BLaER1 treated with 17β-estradiol and CSF1 and Interleukin-3, amounts not matched to agents 10 nM and 100 nM (cell line): ENCODE results near the gene OTUB2.

Experiments used
- H3K27ac ChIP-seq, 11 experiments: shearing (Covaris generic); formaldehyde crosslinking; 2 replicates each; pipeline ENCODE4 v1.8.1; 2022
- H3K27me3 ChIP-seq, 11 experiments: shearing (Covaris generic); formaldehyde crosslinking; 2 replicates each; pipeline ENCODE4 v1.8.1; 2022
- H3K36me3 ChIP-seq, 11 experiments: shearing (Covaris generic); formaldehyde crosslinking; 2 replicates each; pipeline ENCODE4 v1.8.1; 2022
- H3K4me1 ChIP-seq, 10 experiments: shearing (Covaris generic); formaldehyde crosslinking; 2 replicates each; pipeline ENCODE4 v1.8.1; 2022
- H3K4me2 ChIP-seq, 11 experiments: shearing (Covaris generic); formaldehyde crosslinking; 2 replicates each; pipeline ENCODE4 v1.8.1; 2022
- H3K4me3 ChIP-seq, 10 experiments: shearing (Covaris generic); formaldehyde crosslinking; 2 replicates each; pipeline ENCODE4 v1.8.1; 2022
- H3K9ac ChIP-seq, 11 experiments: shearing (Covaris generic); formaldehyde crosslinking; 2 replicates each; pipeline ENCODE4 v1.8.1; 2022
- H3K9me3 ChIP-seq, 11 experiments: shearing (Covaris generic); formaldehyde crosslinking; replicated peaks in 1 of 11; 2 replicates each; pipeline ENCODE4 v1.8.1; 2022
- H4K20me1 ChIP-seq, 11 experiments: shearing (Covaris generic); formaldehyde crosslinking; 2 replicates each; pipeline ENCODE4 v1.8.1; 2022
- Cebpa-rat ChIP-seq, 11 experiments: shearing (Covaris generic); IDR thresholded peaks; 2 replicates each; pipeline ENCODE4 v1.8.1; 2022

Gene OTUB2

GRCh38 chr14:94026173-94026888, at the start of gene OTUB2:
Gene OTUB2, plus strand, starts transcription at chr14:94026340. Its CDS starts 198 bp downstream, at chr14:94026538.
- Histone ChIP-seq H3K4me1 (peaks cover 48 to 57% (median 52%) of the 10 kb centered on the region in 10 experiments), H3K36me3 (no peaks in the 10 kb centered on the region), H4K20me1 (peaks cover 0 to 11% (median 0%) of the 10 kb centered on the region in 11 experiments; a peak in 2 of 22 replicates), H3K9ac (peak within 1 kb of the TSS in 10 of 11 experiments; percentile 37 to 78 (median 64); a peak in 21 of 22 replicates), H3K27ac (peak within 1 kb of the TSS in 4 of 11 experiments; percentile 30 to 45 (median 35); a peak in 4 of 22 replicates), H3K4me2 (peak within 1 kb of the TSS; percentile 66 to 89 (median 79)), H3K4me3 (peak within 1 kb of the TSS; percentile 51 to 71 (median 60)), H3K27me3 (peaks cover 0 to 7% (median 0%) of the 10 kb centered on the region in 11 experiments; a peak in 5 of 22 replicates), H3K9me3 (no peaks in the 10 kb centered on the region)
- TF ChIP-seq Cebpa-rat (IDR thresholded peaks at IDR 0.05): no peak

GRCh38 chr14:93976477-93977057, 49.6 kb upstream of the OTUB2 start, which contains the start of gene ASB2:
Gene ASB2, minus strand, starts transcription at chr14:93976570. Its CDS starts 12,031 bp downstream, at chr14:93964539.
- Histone ChIP-seq H3K27me3 (peaks cover 10 to 56% (median 38%) of the 10 kb centered on the region in 11 experiments; a peak in 20 of 22 replicates), H3K36me3 (no peaks in the 10 kb centered on the region), H3K4me1 (peaks cover 33 to 71% (median 56%) of the 10 kb centered on the region in 10 experiments), H3K4me2 (peak within 1 kb of the TSS; percentile 78 to 94 (median 85)), H3K9me3 (peaks cover 0 to 13% (median 9%) of the 10 kb centered on the region in 11 experiments; a peak in 19 of 22 replicates), H3K27ac (peak within 1 kb of the TSS in 7 of 11 experiments; percentile 13 to 53 (median 26); a peak in 11 of 22 replicates), H4K20me1 (no peaks in the 10 kb centered on the region; a peak in 1 of 22 replicates), H3K9ac (peak within 1 kb of the TSS in 8 of 11 experiments; percentile 2 to 56 (median 28); a peak in 12 of 22 replicates), H3K4me3 (peak within 1 kb of the TSS in 9 of 10 experiments; percentile 16 to 46 (median 40); a peak in 16 of 20 replicates)
- peak in 3 of 11 experiments; percentile 46 to 72 (median 49); a peak in 4 of 22 replicates for TF ChIP-seq Cebpa-rat (IDR thresholded peaks at IDR 0.05)

- Histone ChIP-seq H3K4me1 (peaks cover 33 to 67% (median 56%) of the 10 kb centered on the region in 10 experiments), H3K4me2 (peak overlapping the region; percentile 78 to 94 (median 85)), H3K4me3 (peak overlapping the region in 6 of 10 experiments; percentile 17 to 46 (median 41); a peak in 8 of 20 replicates), H3K9ac (peak overlapping the region in 1 of 11 experiments; percentile 51; a peak in 2 of 22 replicates), H3K36me3 (no peaks in the 10 kb centered on the region), H3K27ac (peak overlapping the region in 6 of 11 experiments; percentile 6 to 53 (median 21); a peak in 5 of 22 replicates), H3K27me3 (peaks cover 10 to 62% (median 44%) of the 10 kb centered on the region in 11 experiments; a peak in 20 of 22 replicates), H3K9me3 (peaks cover 0 to 13% (median 9%) of the 10 kb centered on the region in 11 experiments; a peak in 19 of 22 replicates), H4K20me1 (no peaks in the 10 kb centered on the region; a peak in 1 of 22 replicates)
- no peak for TF ChIP-seq Cebpa-rat (IDR thresholded peaks at IDR 0.05)
Measured at GRCh38 chr14:93977171-93977570, 49.0 kb upstream of the OTUB2 start.

GRCh38 chr14:93977790-93978581, 48.2 kb upstream of the OTUB2 start:
- no peak for TF ChIP-seq Cebpa-rat (IDR thresholded peaks at IDR 0.05)
- Histone ChIP-seq H3K9me3 (peaks cover 0 to 17% (median 9%) of the 10 kb centered on the region in 11 experiments; a peak in 19 of 22 replicates), H3K4me2 (peak overlapping the region in 10 of 11 experiments; percentile 78 to 94 (median 86); a peak in 18 of 22 replicates), H3K4me3 (no peak overlapping the region), H3K9ac (no peak overlapping the region), H3K36me3 (no peaks in the 10 kb centered on the region), H4K20me1 (no peaks in the 10 kb centered on the region; a peak in 1 of 22 replicates), H3K4me1 (peaks cover 33 to 65% (median 56%) of the 10 kb centered on the region in 10 experiments), H3K27ac (peak overlapping the region in 1 of 11 experiments; percentile 37; a peak in 1 of 22 replicates), H3K27me3 (peaks cover 10 to 68% (median 49%) of the 10 kb centered on the region in 11 experiments; a peak in 20 of 22 replicates)

DNA sequence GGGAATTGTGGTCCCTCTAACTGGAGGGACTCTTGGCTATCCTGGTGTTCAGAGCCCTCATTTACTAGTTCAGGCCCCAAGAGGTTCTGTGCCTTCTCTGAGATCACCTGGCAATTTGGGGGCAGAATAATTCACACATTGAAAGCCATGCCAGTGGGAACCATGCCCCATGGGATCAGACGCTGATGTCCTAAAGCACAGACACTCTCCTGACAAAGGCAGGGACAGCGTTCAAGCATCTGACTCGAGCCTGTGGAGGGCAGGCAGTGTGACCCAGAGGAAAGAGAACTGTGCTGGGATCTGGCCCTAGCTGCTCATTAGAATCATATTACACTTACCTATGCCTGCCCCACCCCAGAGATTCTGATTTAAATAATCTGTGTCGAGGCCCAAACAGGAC, 47.4 kb upstream of the OTUB2 start:
- Histone ChIP-seq H3K4me2 (peak overlapping the region in 9 of 11 experiments; percentile 41 to 94 (median 85); a peak in 18 of 22 replicates), H3K4me1 (peaks cover 33 to 61% (median 54%) of the 10 kb centered on the region in 10 experiments), H3K9ac (no peak overlapping the region; a peak in 1 of 22 replicates), H4K20me1 (peaks cover 0 to 2% (median 0%) of the 10 kb centered on the region in 11 experiments; a peak in 1 of 22 replicates), H3K27me3 (peaks cover 10 to 63% (median 44%) of the 10 kb centered on the region in 11 experiments; a peak in 20 of 22 replicates), H3K4me3 (no peak overlapping the region), H3K36me3 (no peaks in the 10 kb centered on the region), H3K9me3 (peaks cover 0 to 20% (median 9%) of the 10 kb centered on the region in 11 experiments; a peak in 19 of 22 replicates), H3K27ac (peak overlapping the region in 1 of 11 experiments; percentile 38; a peak in 2 of 22 replicates)
- TF ChIP-seq Cebpa-rat (IDR thresholded peaks at IDR 0.05): no peak

GRCh38 chr14:93980456-93981201, 45.5 kb upstream of the OTUB2 start:
- no peaks in the 10 kb centered on the region for H3K36me3 ChIP-seq
- H3K4me1 ChIP-seq: peaks cover 21 to 43% (median 36%) of the 10 kb centered on the region in 10 experiments
- no peak overlapping the region for H3K4me2 ChIP-seq

More at GRCh38 chr14:93980456-93981201, 45.5 kb upstream of the OTUB2 start:
- Histone ChIP-seq H3K27me3 (peaks cover 10 to 47% (median 41%) of the 10 kb centered on the region in 11 experiments; a peak in 20 of 22 replicates), H3K27ac (no peak overlapping the region), H3K9me3 (peaks cover 0 to 20% (median 9%) of the 10 kb centered on the region in 11 experiments; a peak in 19 of 22 replicates), H3K4me3 (no peak overlapping the region), H4K20me1 (peaks cover 0 to 5% (median 0%) of the 10 kb centered on the region in 11 experiments; a peak in 1 of 22 replicates), H3K9ac (no peak overlapping the region)
- no peak for TF ChIP-seq Cebpa-rat (IDR thresholded peaks at IDR 0.05)
